Activated naive CD4-positive, alpha-beta T cell treated with Interleukin-2 at 50 U/mL for 16 hours (primary cell): Measurements from ENCODE around the gene UQCC2.

Experiments
- DNase-seq: peaks from one replicate; pipeline ENCODE4 v3.0.0-alpha.2; 2020

UQCC2 gene

DNA sequence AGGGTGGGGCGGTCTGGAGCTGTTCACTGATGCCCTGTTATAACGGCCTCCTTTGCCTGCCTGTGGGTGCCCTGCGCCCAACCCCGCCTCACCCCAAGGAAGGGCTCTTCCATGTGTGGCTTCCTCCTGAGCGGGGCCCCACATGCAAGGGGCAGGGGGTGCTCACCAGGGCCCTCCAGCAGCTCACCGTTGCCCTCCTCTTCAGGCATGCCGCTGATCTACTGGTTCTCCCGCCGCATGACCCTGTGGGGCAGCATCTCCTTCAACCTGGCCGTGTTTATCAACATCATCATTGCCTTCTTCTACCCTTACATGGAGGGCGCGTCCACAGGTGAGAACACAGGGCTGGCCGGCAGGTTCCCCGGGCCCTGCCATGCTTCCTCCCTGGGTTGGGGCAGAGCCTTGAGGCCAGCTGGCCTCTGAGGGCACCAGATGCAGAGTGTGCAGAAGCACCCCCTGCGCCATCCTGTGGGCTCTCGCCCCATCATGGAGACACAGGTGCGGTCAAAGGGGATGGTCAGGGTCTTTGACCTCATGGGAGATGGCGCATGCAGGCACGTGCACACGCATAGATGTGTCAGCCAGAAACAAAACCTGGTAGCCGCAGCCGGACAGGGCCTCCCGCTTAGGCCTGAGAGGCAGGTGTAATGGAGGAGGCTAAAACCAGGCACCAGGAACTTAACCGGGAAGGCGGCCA, 22.9 kb downstream of the UQCC2 start:
- no peak for DNase-seq

DNA sequence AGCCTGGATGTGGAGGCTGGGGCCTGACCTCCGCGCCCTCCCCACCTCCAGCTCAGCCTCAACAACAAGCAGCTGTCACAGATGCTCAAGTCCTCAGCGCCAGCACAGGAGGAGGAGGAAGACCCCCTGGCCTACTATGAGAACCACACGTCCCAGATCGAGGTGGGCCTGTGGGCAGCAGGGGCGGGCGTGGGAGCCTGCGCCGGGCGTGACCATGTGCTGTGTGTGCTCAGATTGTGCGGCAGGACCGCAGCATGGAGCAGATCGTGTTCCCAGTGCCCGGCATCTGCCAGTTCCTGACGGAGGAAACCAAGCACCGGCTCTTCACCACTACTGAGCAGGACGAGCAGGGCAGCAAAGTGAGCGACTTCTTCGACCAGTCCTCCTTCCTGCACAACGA, 23.5 kb downstream of the UQCC2 start:
- DNase-seq, result no peak

DNA sequence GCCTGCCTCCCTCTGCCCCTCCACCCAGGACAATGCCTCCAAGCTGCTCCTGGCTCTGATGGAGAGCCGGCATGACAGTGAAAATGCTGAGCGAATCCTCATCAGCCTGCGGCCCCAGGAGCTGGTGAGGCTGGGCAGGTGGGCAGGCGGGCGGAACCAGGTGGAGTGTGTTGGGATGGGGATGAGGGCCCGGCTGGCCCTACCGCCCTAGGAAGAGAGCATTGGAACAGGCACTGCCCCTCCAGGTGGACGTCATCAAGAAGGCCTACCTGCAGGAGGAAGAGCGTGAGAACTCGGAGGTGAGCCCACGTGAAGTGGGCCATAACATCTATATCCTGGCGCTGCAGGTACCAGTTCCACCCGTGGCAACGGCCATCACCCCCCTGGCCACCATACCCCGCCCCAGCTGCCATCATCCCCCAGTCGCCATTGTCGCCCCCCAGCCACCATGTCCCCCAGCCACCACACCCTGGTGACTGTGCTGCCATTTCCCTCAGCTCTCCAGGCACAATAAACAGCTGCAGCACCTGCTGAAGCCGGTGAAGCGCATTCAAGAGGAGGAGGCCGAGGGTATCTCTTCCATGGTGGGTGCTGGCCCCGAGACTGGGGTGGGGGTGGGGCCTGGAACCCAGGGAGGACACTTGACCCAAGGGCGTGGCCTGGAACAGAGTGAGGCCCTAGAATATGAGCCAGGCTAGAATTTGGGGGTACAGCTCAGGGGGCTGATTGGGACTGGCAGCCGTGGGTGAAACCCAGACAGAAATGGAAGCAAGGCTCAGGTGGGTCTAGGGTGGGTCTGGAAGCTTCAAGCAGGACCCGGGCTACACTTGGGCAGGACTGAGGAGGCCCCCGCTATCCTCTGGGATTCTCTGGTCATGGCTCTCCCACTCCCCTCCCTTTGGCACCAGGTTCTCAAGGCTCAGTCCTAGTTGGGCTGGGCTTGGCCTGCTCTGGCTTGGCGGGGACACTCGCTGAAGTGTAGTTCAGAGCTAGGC, 24.2 kb downstream of the UQCC2 start:
- no peak for DNase-seq

DNA sequence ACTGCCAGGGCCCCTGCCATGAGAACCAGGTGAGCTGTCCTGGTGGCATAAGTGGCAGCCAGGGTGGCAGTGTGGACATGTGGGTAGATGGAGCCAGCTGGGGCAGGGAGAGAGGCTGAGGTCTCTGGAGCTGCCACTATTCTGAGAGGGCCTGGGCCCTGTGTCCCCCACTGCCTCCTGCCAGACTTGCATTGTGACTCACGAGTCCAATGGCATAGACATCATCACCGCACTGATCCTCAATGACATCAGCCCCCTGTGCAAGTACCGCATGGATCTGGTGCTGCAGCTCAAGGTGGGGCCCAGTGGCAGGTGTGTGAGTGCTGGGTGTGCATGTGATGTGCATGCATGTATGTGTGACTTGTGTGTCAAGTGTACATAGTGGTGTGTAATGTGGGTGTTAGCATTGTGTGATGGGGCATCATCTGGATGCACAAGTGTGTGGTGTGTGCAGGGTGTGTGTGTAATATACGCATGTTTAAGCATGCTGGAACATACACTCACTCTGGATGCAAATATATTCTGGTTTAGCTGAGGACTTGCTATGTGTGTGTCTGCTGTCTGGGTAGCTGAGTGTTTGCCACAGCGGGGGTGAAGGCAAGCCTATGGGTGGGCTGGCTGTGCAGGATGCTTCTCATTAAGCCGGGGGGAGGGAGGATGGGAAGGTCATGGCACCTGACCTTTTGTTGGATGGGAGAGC, 25.1 kb downstream of the UQCC2 start:
- no peak for DNase-seq

DNA sequence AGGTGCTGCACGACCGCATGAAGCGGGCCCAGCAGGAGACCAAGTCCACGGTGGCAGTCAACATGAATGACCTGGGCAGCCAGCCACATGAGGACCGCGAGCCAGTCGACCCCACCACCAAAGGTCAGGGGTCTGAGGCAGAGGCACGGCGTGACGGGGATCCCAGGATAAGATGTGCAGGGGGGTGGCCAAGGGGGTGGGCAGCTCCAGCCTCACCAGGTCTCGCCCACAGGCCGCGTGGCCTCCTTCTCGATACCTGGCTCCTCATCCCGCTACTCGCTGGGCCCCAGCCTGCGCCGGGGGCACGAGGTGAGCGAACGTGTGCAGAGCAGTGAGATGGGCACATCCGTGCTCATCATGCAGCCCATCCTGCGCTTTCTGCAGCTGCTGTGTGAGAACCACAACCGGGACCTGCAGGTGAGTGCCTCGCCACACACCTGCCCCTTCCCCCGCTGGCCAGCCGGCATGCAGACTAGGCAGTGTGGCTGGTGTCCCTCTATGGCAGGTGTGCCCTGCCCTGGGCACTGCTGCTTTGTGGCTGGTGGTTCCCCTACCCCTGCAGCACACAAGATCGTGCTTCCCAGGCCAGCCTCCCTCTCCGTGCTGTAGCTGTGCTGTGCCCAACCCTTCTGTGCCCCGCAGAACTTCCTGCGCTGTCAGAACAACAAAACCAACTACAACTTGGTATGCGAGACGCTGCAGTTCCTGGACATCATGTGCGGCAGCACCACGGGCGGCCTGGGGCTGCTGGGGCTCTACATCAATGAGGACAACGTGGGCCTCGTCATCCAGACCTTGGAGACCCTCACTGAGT, 25.9 kb downstream of the UQCC2 start:
- no peak for DNase-seq

DNA sequence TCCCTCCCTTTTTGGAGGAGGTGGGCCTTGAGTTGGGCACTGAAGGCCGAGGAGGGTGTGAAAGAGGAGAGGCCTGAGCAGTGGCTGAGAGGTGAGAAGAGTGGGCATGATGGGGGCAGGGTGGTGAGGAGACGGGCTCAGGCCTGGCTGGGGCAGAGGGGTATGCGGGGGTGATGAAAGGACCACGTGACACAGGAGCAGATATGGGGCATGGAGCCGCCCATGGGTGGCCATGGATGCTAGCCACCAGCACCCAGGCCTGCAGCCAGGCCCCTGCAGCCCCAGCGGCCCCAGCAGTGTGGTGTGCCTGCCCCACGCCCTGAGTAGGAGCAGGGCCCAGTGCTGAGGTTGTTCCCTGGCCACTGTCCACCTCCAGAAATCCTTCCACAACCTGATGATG, 26.5 kb downstream of the UQCC2 start:
- DNase-seq, result no peak

DNA sequence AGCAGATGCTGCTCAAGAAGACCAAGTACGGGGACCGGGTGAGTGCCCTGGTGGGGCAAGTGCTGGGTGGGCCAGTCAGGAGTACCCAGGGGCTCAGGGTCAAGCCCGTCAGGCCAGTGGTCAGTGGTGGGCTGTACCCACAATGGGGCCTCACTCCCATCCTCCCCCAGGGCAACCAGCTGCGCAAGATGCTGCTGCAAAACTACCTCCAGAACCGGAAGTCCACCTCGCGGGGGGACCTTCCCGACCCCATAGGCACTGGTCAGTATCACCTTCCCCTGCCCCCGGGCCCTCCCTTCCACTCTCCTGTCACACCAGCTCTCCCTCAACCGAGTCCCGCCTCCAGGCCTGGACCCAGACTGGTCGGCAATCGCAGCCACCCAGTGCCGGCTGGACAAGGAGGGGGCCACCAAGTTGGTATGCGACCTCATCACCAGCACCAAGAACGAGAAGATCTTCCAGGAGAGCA, 27.0 kb downstream of the UQCC2 start:
- no peak for DNase-seq

DNA sequence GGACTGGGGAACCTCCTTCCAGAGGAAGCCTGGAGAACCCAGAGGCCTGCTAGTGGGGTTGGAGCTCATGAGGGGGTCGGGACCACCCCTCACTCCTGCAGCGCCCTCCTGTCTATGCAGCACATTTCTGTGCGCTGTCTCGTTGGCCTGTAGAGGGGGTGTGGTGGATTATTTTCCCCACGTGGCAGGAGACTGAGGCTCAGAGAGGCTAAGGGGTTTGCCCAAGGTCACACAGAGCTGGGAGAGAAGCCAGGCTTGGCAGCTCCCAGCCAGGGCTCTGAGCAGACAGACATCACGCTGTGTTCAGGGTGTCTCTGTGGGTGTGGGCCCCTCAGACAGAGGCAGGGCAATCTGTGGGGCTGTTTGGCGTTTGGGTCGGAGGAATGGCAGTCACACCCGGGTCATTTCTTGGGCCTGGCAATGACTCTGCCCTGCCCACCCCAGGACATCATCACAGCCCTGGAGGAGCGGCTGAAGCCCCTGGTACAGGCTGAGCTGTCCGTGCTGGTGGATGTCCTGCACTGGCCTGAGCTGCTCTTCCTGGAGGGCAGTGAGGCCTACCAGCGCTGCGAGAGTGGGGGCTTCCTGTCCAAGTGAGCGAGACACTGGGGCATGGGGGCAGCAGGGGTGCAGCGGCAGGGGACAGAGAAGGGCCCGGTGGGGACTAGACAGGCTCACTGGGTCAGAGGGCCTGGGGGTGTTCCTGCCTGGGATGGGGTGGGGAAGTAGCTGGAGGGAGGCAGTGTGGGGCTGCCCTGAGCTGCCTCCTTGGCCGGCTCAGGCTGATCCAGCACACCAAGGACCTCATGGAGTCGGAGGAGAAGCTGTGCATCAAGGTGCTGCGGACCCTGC, 27.7 kb downstream of the UQCC2 start:
- DNase-seq, result no peak

DNA sequence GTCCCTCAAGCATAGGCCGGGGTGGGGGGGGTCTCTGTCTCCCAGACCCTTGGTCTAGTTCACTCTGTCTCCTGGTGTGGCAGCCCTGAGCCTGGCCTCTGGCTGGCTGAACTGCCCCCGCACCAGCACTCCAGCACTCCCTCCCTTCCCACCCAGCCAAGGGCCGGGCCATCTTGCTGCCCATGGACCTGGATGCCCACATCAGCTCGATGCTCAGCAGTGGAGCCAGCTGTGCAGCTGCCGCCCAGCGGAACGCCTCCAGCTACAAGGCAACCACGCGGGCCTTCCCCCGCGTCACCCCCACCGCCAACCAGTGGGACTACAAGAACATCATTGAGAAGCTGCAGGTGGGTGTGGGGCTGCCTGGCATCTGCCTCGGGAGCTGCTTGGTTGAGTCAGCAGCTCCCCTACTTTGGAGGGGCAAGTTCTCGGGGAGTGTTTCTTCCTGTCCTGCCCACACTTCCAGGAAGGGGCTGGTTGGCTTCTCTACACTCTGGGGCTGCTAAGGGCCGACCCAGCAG, 28.4 kb downstream of the UQCC2 start:
- peak; percentile 61 for DNase-seq

DNA sequence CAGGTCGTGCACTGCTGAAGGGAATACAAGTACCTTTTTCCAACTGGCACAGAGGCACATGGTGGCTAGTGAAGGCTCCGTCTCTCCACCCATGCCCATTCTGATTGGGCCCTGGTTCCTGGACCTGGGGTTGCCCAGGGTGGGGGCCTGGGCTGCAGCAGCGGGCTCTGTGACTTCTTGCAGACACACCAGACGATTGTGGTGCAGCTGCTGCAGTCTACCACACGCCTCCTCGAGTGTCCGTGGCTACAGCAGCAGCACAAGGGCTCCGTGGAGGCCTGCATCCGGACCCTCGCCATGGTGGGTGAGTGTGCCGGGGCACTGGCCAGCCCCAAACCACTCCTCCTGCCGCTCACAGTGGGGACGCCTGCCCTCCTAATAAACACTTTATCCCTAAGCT, 29.2 kb downstream of the UQCC2 start:
- DNase-seq, result no peak

DNA sequence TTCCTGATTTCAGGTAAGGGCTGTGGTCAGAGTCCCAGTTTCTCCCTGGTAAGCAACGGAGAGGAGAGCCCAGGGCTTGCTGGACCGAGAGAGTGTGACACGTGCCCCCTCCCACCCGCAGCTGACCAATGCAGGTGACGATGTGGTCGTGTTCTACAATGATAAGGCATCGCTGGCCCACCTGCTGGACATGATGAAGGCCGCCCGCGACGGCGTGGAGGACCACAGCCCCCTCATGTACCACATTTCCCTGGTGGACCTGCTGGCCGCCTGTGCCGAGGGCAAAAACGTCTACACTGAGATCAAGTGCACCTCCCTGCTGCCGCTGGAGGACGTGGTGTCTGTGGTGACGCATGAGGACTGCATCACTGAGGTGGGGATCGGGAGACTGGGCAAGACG, 31.7 kb downstream of the UQCC2 start:
- DNase-seq, result no peak

DNA sequence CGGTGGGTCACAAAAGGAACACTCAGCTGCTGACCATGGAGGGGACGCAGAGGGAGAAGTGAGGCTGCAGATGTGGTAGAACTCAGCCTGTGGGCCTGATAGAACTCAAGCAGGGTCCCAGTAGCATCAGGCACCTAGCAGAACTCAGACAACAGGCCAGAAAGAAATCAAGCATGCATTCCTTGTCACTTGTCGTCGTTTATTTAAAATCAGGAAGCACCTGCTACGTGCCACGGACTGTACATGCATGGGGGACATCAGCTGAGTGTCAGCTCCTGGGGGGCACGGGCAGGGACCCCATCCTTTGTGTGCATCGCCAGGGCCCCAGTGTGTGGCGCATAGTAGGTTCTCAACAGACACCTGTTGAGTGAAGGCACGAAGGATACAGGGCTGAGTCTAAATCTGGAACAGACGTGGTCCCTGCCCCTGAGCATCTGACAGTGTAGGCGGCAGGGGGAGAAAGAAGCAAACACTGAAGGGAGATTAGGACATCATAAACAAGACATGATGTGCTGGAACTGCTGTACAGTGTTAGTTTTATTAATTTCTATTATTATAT, 32.5 kb downstream of the UQCC2 start:
- no peak for DNase-seq

DNA sequence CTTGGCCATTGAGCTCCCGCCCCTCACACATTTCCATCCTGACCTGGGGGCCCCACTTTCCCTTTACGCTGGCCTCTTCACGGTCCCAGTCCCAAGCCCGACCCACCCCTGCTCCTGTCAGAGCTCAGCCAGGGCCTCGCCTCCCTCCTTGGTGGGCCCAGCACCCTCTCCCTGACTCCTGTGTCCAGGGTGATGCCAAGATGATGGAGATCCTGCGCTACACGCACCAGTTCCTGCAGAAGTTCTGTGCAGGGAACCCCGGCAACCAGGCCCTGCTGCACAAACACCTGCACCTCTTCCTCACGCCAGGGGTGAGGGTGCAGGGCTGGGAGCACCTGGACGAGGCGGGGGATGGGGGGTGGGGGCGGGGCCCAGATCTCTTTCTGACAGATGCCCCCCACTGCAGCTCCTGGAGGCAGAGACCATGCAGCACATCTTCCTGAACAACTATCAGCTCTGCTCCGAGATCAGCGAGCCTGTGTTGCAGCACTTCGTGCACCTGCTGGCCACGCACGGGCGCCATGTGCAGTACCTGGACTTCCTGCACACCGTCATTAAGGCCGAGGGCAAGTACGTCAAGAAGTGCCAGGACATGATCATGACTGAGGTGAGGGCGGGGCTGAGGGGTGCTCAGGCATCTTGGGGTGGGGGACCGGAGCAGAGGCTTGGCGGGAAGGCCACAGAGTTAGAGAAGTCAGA, 33.1 kb downstream of the UQCC2 start:
- no peak for DNase-seq

DNA sequence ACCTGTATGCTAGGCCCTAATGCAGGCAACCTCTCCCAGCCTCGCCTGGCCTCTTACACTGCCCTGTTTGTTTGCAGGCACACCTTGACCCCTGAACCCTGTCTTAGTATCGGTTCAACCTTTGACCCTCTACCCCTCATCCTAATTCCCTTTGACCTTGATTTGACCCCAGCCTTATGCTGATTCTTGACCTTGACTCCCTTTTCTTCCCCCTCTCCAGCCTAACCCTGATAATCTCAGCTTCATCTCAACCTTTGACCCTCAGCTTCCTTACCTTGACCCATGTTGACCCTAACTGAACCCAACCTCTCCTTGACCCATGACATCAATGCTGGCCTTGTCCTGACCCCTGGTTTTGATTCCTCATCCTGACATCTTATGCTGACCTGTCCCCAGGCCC, 33.8 kb downstream of the UQCC2 start:
- DNase-seq, result no peak

DNA sequence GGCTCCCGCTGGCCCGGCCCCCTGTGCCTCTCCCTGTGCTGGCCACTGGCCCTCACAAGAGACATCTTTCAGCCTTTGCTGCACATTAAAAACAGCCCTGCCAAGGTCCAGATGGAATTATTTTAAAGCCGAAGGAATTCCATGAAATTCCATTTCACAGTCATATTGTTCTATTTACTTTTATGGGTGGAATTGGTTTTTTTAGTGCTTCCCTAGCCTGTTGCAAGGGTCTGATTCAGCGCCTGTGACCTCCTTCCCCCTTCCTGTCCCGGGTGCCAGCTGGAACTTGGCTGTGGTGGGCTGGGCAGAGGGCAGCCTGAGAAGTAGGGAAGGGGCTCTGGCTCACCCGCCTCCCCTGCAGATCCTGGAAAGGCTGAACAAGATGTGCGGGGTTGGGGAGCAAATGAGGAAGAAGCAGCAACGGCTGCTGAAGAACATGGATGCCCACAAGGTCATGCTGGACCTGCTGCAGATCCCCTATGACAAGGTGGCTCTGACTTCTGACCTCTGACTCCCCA, 34.3 kb downstream of the UQCC2 start:
- DNase-seq, result no peak

DNA sequence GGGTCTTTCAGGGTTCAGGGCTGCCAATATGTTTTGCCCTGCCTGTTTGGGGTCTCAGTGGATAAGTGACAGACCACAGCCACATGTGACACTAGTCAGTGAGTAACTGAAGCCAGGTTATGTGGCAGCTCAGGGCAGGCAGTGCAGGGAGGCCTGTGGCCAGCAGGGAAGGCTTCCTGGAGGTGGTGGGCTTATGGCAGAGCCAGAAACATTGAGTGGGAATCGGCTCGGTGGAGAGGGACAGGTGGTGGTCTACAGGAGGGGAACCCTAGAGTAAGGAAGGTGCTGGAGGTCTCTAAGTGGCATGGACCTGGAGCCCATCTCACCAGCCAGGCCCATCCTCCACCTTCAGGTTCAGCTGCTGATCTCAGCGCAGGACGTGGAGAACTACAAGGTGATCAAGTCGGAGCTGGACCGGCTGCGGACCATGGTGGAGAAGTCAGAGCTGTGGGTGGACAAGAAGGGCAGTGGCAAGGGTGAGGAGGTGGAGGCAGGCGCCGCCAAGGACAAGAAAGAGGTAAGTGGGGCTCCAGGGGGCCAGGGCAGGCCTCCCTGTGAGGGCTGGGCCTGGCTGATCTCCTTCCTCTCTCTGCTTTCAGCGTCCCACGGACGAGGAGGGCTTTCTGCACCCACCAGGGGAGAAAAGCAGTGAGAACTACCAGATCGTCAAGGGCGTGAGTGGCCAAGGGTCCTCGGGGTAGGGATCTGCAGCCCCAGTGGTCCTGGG, 34.9 kb downstream of the UQCC2 start:
- DNase-seq, result no peak

DNA sequence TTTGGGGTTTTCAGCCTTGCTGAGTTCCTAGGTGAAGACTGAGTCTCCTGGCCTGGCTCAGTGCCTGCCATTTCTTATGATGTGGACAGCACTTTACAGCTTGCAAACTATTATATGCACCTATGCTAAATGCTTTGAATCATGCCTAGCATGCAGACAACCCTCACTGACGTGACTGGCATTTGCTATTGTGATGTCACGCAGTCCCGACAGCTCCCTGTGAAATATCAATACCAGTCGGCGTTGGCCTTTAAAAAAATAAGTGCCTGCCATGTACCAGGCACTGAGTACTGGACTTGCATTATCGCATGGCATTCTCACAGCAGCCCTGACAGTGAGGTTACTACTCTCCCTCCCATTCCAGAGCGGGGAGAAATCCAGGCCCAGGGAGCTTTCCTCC, 35.5 kb downstream of the UQCC2 start:
- DNase-seq, result no peak

DNA sequence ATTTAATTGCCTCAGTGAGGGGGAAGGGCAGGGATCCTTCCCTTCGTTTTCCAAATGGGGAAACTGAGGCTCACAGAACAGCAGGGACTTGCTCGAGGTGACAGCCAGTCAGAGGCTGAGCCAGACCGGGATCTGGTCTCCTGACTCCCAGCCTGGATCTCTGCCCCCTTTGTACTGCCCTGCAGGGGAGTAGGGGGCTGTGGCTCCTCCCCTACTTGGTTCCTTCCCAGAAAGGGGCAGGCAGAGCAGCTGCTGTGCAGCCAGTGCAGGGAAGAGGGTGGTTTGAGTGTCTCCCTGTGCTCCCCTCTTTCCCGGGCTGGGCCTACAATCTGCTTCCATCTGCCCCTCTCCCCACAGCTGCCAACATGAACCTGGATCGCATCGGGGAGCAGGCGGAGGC, 37.6 kb downstream of the UQCC2 start:
- DNase-seq, result no peak

DNA sequence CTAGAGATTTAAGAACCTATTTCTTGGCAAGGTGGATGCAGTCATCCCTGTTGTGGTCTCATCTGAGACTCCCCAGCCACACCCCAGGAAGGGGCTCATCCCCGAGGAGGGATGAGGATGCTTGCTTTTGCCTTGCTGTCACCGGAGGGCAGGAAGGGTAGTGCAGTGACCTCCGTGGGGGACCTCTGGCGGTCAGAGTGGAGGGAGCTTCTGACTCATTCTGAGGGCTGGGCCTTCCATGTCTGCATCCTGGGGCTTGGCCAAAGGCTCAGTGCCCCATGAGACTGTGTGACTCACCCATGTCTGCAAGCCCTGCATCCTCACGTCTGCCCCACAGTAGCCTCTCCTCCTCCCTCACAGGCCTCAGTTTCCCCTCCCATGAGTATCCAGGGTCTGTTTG, 38.7 kb downstream of the UQCC2 start:
- DNase-seq, result no peak

DNA sequence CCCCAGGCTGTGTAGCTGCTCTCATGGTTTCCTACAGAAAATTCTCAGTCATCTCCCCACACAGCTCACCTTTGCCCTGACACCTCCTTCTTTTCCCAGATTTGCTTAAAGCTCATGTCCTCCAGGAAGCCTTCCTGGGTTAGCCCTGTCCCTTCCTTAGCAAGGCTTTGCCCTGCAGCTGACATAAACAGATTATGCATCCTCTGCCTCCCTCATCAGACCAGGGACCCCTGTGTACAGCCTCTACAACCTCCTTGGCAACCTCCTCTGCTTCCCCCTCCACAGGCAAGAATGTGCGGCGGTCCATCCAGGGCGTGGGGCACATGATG, 39.8 kb downstream of the UQCC2 start:
- DNase-seq, result no peak
